Hepatocyte (in vitro differentiated cells): Measurements from ENCODE around the gene CEP126.

Experiments
- EZH2 ChIP-seq: fragments of 200-600 bp; sonication (generic); IDR thresholded peaks from 2 replicates; pipeline ENCODE4 v1.6.1; 2016; ENCODE audit warnings: antibody characterized with exemption, mild to moderate bottlenecking, borderline replicate concordance
- TF ChIP-seq, protein P1 (sequence below): fragments of 200-600 bp; sonication (generic); IDR thresholded peaks from 2 replicates; pipeline ENCODE4 v1.5.1; 2016; ENCODE audit warnings: antibody characterized with exemption, mild to moderate bottlenecking; ENCODE audit not compliant: poor library complexity

DNA sequence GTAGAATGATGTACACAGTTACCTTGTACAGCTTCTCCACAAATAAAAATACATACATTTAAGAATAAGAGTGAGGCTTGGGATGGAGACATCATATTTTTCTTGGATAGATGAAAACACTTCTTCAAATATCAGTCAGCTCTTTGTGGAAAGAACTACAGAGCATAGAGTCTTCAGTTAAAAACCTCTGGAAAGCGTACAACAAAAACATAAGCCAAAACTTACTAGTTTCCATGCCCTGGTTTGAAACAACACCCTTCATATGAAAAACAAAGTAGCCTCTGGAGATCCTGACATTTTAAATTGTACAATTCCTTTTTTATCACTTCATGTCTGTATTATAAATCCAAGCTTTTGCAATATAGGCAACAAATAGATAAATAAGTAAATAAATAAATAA is 7.0 kb upstream of the CEP126 start:
- TF ChIP-seq, protein P1, sequence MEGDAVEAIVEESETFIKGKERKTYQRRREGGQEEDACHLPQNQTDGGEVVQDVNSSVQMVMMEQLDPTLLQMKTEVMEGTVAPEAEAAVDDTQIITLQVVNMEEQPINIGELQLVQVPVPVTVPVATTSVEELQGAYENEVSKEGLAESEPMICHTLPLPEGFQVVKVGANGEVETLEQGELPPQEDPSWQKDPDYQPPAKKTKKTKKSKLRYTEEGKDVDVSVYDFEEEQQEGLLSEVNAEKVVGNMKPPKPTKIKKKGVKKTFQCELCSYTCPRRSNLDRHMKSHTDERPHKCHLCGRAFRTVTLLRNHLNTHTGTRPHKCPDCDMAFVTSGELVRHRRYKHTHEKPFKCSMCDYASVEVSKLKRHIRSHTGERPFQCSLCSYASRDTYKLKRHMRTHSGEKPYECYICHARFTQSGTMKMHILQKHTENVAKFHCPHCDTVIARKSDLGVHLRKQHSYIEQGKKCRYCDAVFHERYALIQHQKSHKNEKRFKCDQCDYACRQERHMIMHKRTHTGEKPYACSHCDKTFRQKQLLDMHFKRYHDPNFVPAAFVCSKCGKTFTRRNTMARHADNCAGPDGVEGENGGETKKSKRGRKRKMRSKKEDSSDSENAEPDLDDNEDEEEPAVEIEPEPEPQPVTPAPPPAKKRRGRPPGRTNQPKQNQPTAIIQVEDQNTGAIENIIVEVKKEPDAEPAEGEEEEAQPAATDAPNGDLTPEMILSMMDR: no peak
- TF ChIP-seq EZH2: no peak
